ENCODE data around the gene NEURL3.

The NEURL3 gene

GRCh38 chr2:96540136-96540535 is 35.0 kb upstream of the NEURL3 start:
- POLR2A ChIA-PET, result interaction anchor here (0.9 kb wide), 1 partner anchor 17 kb away, joined by 3 read pairs; no protein-coding TSS in a partner anchor
- no peak for TF ChIP-seq CTCF (IDR thresholded peaks at IDR 0.05; ENCODE audit: control extremely low read depth, extremely low read depth, low read depth, missing control alignments)
- CTCF ChIA-PET, result interaction anchor here (1.5 to 26.6 kb wide), 4 partner anchors 11 to 27 kb away, joined by 4 to 349 read pairs (median 70); partner anchors contain the start of gene NEURL3
- DNase-seq (ENCODE audit: extremely low spot score), result no peak

- no peak for TF ChIP-seq CTCF (IDR thresholded peaks at IDR 0.05; ENCODE audit: control extremely low read depth, extremely low read depth, low read depth, missing control alignments)
- ChIA-PET CTCF (interaction anchor here (1.5 to 26.6 kb wide), 4 partner anchors 11 to 27 kb away, joined by 3 to 349 read pairs (median 70); partner anchors contain the start of gene NEURL3), POLR2A (interaction anchor here (0.7 to 2.0 kb wide), 3 partner anchors 12 to 16 kb away, joined by 3 to 14 read pairs (median 3); no protein-coding TSS in a partner anchor)
Measured at GRCh38 chr2:96539215-96539920, 34.2 kb upstream of the NEURL3 start.

GRCh38 chr2:96538487-96539214 is 33.5 kb upstream of the NEURL3 start:
- peak; percentile 51 for DNase-seq (ENCODE audit: extremely low spot score)
- POLR2A ChIA-PET, result interaction anchor here (0.7 to 2.0 kb wide), 6 partner anchors 9 to 29 kb away, joined by 3 to 14 read pairs (median 4); no protein-coding TSS in a partner anchor
- TF ChIP-seq CTCF (IDR thresholded peaks at IDR 0.05; ENCODE audit: control extremely low read depth, extremely low read depth, low read depth, missing control alignments), result no peak
- CTCF ChIA-PET, result interaction anchor here (1.5 to 26.6 kb wide), 5 partner anchors 10 to 26 kb away, joined by 3 to 349 read pairs (median 61); partner anchors contain the start of gene NEURL3

More at GRCh38 chr2:96539215-96539920, 34.2 kb upstream of the NEURL3 start:
- DNase-seq (ENCODE audit: extremely low spot score), result no peak

GRCh38 chr2:96537734-96538486 is 32.8 kb upstream of the NEURL3 start:
- no peak for DNase-seq (ENCODE audit: extremely low spot score)
- TF ChIP-seq CTCF (IDR thresholded peaks at IDR 0.05; ENCODE audit: control extremely low read depth, extremely low read depth, low read depth, missing control alignments), result no peak
- CTCF ChIA-PET, result interaction anchor here (1.5 to 26.6 kb wide), 5 partner anchors 9 to 25 kb away, joined by 3 to 349 read pairs (median 61); partner anchors contain the start of gene NEURL3
- POLR2A ChIA-PET, result interaction anchor here (0.7 to 2.0 kb wide), 7 partner anchors 8 to 28 kb away, joined by 3 to 14 read pairs (median 4); no protein-coding TSS in a partner anchor

GRCh38 chr2:96537066-96537733 is 32.0 kb upstream of the NEURL3 start:
- peak; percentile 78 for DNase-seq (ENCODE audit: extremely low spot score)
- ChIA-PET POLR2A (interaction anchor here (1.0 to 1.7 kb wide), 4 partner anchors 9 to 28 kb away, joined by 3 to 5 read pairs (median 4); no protein-coding TSS in a partner anchor), CTCF (interaction anchor here (1.7 to 26.6 kb wide), 4 partner anchors 8 to 24 kb away, joined by 4 to 349 read pairs (median 70); partner anchors contain the start of gene NEURL3)
- no peak for TF ChIP-seq CTCF (IDR thresholded peaks at IDR 0.05; ENCODE audit: control extremely low read depth, extremely low read depth, low read depth, missing control alignments)

All from GM10248 (cell line).